SH-SY5Y (cell line): Measurements from ENCODE around the gene CPLX3.

Experiments used
- GATA2 ChIP-seq: IDR thresholded peaks from 2 replicates; pipeline ENCODE4 v1.6.1; 2011; ENCODE audit warnings: mild to moderate bottlenecking, low read depth, low read length
- GATA3 ChIP-seq: IDR thresholded peaks from 2 replicates; pipeline ENCODE4 v1.6.1; 2011; ENCODE audit warnings: low read depth, mild to moderate bottlenecking, low read length, moderate library complexity

CPLX3 gene

DNA sequence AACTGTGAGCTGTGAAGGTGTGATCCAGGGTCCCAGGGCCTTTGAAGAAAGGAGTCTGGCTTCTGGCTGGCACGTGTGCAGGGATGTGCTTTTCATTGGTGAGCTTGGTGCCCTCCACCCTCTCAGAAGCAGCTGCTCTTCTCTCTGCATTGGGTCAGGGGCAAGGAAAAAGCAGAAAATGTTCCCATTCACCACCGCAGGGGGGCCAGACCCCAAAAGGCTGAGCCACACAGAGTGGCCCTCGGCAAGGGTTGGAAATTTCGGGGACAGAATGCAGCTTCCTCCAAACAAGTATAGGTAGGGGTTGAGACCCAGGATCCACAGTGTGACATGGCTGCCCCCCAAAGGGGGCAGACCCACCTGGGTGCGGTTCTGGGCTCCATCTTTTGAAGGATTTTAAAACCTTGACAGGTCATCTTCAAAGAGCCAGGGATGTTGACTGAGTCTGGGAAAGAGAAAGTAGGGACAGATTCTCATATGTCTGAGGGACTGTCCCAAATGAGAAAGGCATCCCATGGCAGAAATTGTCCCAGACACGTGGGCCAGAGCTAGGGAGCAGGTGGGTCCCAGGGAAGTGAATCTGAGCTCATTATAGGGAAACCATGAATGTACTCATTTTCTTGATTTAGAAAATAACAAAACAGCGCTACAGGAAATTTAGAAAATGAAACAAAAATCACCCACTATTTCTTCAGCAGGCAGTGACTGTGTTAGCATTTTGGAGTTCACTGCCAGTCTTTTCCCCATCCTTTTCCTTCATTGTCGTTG, 41.8 kb upstream of the CPLX3 start:
- TF ChIP-seq GATA2 (no peak), GATA3 (no peak)

DNA sequence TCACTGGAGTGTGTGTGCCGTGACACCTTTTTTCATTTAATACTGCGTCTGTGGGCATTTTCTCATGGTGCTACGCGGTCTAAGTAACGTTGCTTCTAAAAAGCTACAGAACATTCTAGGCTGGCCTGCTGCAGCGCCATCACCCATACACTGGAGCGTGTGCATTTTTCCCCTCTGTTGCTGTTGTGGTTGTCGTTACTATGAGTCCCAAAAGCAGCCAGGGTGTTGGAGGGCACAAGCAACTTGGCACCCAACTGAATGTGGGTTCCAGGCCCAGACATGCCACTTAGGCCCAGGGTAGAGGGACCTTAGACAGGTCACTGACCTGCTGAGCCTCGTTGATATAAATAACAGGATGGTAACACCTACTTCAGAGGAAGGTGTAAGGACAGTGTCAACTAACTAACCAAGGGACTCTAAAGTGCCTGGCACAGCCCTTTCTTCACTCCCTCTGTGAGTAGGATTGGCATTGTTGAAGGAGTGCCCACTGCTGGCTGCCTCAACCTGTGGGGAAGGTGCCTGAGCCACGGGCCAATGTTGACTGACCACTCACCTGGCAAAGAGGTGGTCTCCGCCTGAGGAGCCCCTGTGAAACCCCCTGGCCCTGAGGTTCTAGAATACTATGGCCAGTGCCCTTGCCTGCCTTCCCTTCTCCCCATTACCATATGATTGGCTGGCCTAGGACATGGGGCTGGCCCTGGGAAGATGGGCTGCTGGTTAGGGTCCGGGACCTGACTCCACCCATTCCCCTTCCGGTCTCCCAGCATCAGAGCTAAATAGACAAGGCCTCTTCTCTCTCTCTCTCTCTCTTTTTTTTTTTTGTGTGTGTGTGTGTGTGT, 41.0 kb upstream of the CPLX3 start:
- no peak for TF ChIP-seq GATA3
- TF ChIP-seq GATA2, result no peak

DNA sequence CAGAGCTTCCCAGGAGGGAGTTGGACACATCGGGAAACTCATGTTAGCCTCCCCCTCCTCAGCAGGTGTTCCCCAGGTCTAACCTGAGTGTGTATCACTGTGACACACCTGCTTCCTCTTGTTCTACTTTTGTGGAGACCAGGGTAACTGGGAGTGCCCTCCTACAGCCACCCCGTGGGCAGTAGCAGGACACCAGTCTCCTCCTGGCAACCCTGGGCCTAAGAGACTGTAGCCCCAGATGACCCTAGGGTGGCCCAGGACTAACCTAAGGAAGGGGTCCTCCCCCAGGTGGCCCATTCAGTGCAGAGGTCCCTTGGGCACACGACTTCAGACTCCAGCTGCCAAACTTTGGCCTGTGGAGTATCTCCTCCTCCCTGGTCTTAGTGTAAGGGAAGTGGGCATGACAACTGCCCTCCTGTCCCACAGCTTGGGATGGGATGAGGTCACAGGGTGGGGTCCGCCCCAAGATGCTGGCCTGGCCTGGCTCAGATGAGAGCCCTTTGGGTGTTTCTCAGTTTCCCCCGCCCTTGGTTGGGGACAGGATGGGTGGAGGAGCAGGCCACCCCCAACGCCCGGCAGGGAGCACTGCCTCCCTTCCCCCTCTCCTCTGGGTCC, 39.8 kb upstream of the CPLX3 start:
- TF ChIP-seq GATA3 (no peak), GATA2 (no peak)

DNA sequence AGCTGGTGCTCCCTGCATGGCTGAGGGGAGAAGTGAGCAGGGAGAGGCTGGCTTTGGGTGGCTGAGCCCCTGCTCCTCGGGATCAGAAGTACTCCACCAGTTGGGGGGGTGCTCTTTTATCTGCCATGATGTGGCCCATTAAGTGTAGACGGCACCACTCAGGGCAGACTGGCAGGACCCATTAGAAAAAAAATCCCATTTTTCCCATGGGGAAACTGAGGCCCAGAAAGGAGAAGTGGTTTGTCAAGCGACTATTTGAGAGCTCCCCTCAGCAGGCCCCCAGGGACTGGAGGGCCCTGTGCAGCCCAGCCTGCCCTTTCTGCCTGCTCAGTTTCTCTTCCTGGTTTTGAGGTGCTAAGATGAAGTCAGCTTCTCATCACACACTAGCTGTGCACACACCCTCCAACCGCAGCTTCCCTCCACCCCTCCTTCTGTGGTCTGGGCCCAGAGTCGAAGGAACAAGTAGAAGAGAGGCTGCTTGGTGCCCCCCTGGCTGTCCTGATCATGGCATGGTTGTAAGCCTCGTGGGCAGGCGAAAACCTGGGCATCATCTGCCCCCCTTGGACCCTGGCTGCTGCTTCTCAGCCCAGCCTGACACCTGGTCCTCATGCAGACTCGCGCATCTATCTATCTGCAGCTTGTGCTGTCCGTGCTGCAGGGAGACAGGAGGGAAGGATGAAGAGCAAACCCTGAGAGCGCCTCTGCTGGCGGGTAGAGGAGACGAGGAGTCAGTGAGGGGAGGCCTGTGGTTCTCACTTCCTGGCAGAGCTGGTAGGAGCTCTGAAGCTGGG, 39.0 kb upstream of the CPLX3 start:
- TF ChIP-seq GATA2 (no peak), GATA3 (no peak)

DNA sequence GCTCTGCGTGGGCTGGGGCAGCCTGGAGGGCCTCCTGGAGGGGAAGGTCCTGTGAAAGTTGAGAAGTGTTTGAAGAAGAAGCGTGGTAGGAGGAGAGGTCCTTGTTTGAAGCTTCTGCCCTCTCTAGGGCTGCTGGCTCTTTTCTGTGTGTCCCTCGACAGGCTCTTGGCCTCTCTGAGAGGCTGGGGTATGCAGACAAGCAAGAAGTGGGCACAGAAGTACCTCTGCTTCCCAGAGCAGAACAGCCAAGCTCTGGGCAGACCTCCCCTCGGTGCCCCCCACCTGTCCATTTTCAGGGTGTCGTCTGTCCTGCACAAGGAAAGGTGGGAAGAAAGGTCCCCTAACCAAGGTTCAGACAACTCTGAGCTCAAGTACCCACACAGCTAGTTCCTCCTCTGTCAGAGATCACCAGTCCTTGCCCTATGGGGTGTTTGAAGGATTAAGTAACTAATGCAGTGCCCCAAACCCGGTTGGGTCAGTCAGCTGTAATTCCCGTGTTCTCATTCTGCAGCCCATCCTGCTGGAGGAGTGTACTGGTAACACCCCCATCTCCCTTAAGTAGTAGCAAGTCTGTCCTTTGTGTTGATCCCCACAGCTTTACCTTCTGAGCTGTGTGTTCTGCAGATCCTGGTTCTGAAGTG, 38.3 kb upstream of the CPLX3 start:
- no peak for TF ChIP-seq GATA2
- TF ChIP-seq GATA3, result no peak

DNA sequence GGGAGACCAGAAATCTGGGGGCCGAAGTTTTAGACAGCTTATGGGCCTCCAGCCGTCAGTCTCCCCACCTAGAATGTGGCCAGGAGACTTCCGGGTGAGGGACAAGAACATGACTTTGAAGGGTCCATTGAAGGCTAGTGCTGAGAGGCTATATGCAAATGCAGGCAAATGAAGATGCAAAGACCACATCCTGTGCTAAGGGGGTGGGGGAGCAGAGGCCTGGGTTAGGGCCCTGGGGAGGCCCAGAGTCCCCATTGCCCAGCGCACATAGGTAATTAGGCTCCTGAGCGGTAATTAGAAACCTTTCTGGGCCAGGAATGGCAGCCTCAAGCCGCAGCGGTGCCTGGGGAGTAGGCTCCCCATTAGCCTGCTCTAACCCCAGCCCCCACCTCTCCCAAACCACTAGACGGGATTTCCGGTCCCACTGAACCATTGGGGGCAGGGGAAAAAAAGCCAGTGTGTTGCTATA, 37.7 kb upstream of the CPLX3 start:
- TF ChIP-seq GATA3, result no peak
- no peak for TF ChIP-seq GATA2

DNA sequence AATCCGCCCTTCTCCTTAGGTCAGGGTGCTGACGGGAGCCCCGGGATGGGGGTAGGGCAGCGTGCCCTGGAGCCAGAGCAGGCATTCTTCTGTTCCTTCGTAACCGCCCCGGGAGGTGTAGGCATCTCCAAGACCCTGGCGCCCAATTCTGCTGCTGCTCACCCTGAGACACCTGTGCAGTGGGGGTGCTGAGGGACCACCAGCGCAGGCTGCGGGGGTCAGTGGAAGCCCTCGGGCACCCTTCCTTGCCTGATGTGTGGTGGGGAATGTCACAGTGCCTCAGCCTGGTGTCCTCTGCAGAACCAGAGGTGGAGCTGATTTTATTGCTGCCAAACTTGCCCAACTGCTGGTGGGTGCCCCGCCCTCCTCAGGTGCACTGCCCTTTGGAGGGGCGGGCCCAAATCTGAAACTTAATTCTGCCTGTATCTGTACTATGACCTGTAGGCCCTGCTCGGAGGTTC, 37.2 kb upstream of the CPLX3 start:
- TF ChIP-seq GATA3 (no peak), GATA2 (no peak)

DNA sequence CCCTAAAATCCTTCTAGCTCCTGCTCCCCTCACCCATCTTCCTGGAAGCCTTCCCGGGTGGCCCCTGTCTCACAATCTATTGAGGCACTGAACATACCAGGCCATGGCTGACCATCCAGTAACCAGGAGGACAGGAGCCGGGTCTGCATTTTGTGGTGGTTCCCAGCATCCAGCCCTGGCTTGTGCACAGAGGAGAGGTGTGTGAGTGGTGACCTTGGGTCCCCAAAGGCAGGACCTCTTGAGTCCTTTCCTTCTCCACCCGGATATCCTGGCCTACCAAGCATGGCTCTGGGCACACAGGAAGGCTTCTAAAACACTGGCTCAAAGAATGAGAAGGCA, 36.7 kb upstream of the CPLX3 start:
- no peak for TF ChIP-seq GATA3
- TF ChIP-seq GATA2, result no peak

DNA sequence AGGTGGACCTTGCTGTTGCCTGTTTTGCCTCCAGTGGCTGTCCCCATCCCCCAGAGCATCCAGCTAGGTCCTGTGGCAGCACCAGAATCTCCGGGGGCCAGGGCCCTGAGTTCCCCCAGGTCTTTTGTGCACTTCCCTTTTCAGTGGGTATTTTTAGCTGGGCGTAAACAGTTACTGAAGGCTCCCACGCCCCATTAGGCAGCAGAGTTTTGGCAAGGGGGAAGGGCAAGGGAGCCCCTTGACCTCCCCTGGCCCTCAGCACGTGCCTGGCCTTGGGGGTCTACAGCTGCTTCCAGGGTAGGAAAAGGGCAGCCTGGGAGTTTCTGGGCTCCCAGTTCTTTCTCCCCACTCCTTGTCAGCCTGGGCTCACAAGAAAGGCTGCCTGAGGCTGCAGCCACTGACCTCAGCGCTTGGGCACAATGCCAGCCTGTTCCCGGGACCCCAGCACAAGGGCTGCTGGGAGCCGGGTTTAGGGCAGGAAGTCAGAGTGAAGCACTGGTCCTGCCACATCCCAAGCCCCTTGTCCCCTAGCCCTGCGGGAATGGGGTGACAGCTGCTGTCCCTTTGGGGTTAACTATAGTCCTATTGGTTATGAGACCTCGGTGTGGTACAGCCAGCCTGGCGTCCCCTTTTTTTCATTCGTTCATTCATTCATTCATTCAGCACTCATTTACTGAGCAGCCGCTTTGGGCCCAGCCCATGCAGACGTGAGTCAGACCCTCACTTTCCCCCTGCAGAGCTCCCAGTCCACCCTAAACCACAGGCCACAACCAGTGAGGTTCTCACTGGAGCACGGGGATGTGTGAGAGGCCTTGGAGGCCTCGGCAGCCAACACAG, 36.1 kb upstream of the CPLX3 start:
- TF ChIP-seq GATA3 (no peak), GATA2 (no peak)

DNA sequence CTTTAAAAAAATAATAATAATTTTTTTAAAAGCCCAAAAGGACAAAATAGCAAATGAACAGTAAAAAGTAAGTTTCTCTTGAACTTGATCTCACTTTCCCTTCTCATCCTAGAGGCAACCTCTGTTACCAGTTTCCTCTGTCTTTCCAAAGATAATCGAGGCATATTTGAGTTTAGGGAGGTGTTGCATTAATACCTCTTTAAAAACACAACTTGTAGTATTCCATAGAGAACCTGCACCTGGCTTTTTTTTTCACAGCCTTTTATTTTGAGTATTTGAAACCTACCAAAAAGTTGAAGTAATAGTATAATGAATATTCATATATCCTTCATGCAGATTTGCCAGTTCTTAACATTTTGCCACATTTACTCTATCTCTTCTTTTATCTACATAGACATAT, 35.4 kb upstream of the CPLX3 start:
- TF ChIP-seq GATA2 (no peak), GATA3 (no peak)

DNA sequence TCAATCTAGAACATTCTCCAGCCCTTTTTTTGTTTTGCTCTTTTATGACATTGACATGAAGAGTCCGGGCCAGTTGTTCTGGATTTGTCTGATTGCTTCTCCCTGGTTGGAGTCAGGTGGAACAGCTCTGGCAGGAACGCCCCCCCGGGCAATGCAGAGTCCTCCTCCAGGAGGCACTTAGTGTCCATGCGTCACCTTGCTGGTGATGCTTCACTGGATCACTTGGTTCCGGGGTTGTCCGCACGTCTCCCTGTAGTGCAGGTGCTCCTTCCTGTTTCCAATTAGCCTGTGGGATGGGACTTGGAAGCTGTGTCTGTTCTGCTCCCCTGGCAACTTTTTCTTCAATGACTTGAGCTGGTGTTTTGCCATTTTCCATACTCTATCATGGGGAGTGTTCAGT, 34.8 kb upstream of the CPLX3 start:
- TF ChIP-seq GATA2 (no peak), GATA3 (no peak)

DNA sequence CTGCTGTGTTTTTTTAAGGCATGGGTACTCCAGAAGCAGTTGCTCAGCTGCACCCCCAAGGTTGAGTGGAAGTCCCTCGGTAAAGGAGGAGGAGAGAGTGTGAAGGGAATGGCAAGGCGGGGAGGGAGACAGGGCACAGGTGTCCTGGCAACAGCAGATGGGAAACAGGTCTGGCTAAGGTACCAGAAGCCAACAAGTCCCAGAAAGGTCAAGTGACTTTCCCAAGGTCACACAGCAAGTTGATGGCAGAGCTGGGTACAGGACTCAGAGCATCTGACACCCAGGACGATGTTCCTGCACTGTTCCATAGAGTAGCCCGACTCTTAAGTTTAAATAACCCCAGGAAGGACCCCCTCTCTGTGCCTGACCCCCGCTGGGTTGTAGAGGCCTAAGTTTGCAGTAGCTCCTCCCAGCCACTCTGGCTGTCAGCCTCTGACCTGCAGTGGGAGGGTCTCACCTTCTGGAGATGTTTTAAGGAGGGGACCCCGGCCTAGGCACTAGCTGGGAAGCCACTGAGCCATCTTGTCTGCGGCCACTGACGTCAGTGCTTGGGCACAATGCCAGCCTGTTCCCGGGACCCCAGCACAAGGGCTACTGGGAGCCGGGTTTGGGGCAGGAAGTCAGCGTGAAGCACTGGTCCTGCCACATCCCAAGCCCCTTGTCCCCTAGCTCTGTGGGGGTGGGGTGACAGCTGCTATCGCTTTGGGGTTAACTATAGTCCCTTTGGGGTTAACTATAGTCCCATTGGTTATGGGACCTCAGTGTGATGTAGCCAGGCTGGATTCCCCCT, 34.0 kb upstream of the CPLX3 start:
- no peak for TF ChIP-seq GATA3
- no peak for TF ChIP-seq GATA2
